PC-3 (cell line): Measurements from ENCODE around the gene COL4A3. TPM values are rescaled to one million over a fixed set of nuclear protein-coding genes. Genes with fewer than 3 reads are reported as not detected.

Source experiments
- ATAC-seq: fragments of 200-7000 bp; cut with Tn5 transposase; 2 replicates; pipeline ENCODE4 v1.9.1; 2020; ENCODE audit warnings: mild to moderate bottlenecking, moderate library complexity
- BruUV-seq: library from RNA; stranded (reverse); fragments of 400-500 nt; replicated peaks from 2 replicates; lab custom pipeline; 2021; lab: Mats Ljungman, UMichigan
- CTCF ChIA-PET: fragments of 300-600 bp; sonication (Branson Sonifier 250); formaldehyde crosslinking; loops from one replicate; lab custom pipeline; 2022; ENCODE audit warnings: antibody characterized with exemption; lab: Charles Lee
- POLR2A ChIA-PET: fragments of 300-600 bp; sonication (Branson Sonifier 250); formaldehyde crosslinking; loops from one replicate; lab custom pipeline; 2022; ENCODE audit warnings: antibody characterized with exemption; ENCODE audit not compliant: unreplicated experiment; lab: Charles Lee
- DNase-seq: peaks from one replicate; pipeline ENCODE4 v3.0.0-alpha.2; 2015
- H2AFZ ChIP-seq: fragments of 300-600 bp; sonication (generic); 2 replicates; pipeline ENCODE4 v1.6.0; 2016; ENCODE audit warnings: antibody characterized with exemption, low read length
- H3F3A ChIP-seq: fragments of 300-600 bp; sonication (generic); one replicate; pipeline ENCODE4 v1.6.0; 2017; ENCODE audit warnings: antibody characterized with exemption, low read length, control low read depth, mild to moderate bottlenecking; ENCODE audit not compliant: unreplicated experiment
- H3K27ac ChIP-seq: fragments of 300-600 bp; sonication (generic); 2 replicates; pipeline ENCODE4 v1.5.1; 2016; ENCODE audit warnings: mild to moderate bottlenecking, low read length
- H3K27me3 ChIP-seq: fragments of 300-600 bp; sonication (generic); 2 replicates; pipeline ENCODE4 v1.6.1; 2016; ENCODE audit warnings: low read length, mixed read lengths
- H3K36me3 ChIP-seq: fragments of 300-600 bp; sonication (generic); 2 replicates; pipeline ENCODE4 v1.6.1; 2016; ENCODE audit warnings: low read depth, mixed run types, low read length, mixed read lengths
- H3K4me1 ChIP-seq: fragments of 300-600 bp; sonication (generic); 2 replicates; pipeline ENCODE4 v1.5.1; 2016; ENCODE audit warnings: low read length; ENCODE audit not compliant: insufficient read depth
- H3K4me2 ChIP-seq: fragments of 300-600 bp; sonication (generic); 2 replicates; pipeline ENCODE4 v1.6.0; 2016; ENCODE audit warnings: low read length
- H3K4me3 ChIP-seq: fragments of 300-600 bp; sonication (generic); 2 replicates; pipeline ENCODE4 v1.5.1; 2016; ENCODE audit warnings: mild to moderate bottlenecking, low read length, mixed read lengths
- H3K79me2 ChIP-seq: fragments of 300-600 bp; sonication (generic); 2 replicates; pipeline ENCODE4 v1.6.1; 2017; ENCODE audit warnings: low read length, mixed read lengths
- H3K9ac ChIP-seq: fragments of 300-600 bp; sonication (generic); 2 replicates; pipeline ENCODE4 v1.6.0; 2016; ENCODE audit warnings: mild to moderate bottlenecking, low read length
- H3K9me2 ChIP-seq: fragments of 300-600 bp; sonication (generic); replicated peaks from 2 replicates; pipeline ENCODE4 v1.6.1; 2016; ENCODE audit warnings: mixed run types, low read length, mixed read lengths
- H3K9me3 ChIP-seq: fragments of 300-600 bp; sonication (generic); 2 replicates; pipeline ENCODE4 v1.6.1; 2016; ENCODE audit warnings: low read length, mixed read lengths
- H4K20me1 ChIP-seq: fragments of 300-600 bp; sonication (generic); 2 replicates; pipeline ENCODE4 v1.6.1; 2016; ENCODE audit warnings: low read length, mixed read lengths
- CTCF ChIP-seq: fragments of 300-600 bp; sonication (generic); conservative IDR thresholded peaks from 2 replicates; pipeline ENCODE4 v1.5.1; 2017; ENCODE audit warnings: antibody characterized with exemption, low read depth, mild to moderate bottlenecking, low read length
- EZH2 ChIP-seq: fragments of 300-600 bp; sonication (generic); IDR thresholded peaks from one replicate; pipeline ENCODE4 v1.6.1; 2017; ENCODE audit warnings: antibody characterized with exemption, mild to moderate bottlenecking, low read length; ENCODE audit not compliant: unreplicated experiment
- EZH2phosphoT487 ChIP-seq: fragments of 300-600 bp; sonication (generic); IDR thresholded peaks from 2 replicates; pipeline ENCODE4 v1.6.1; 2018; ENCODE audit warnings: mild to moderate bottlenecking, antibody characterized with exemption, low read length, borderline replicate concordance
- intact Hi-C: fragments of 100-400 bp; cut with micrococcal nuclease; formaldehyde crosslinking; loops from 2 replicates; pipeline ENCODE4 v1.9.0; 2023
- total RNA-seq: library from RNA; depleted of rRNA; stranded (reverse); fragments of >200 nt; gene quantifications from 2 replicates; pipeline ENCODE4 v1.2.3, GENCODE V29; 2014

Gene COL4A3
- total RNA-seq, 1 experiment from 2014 or later = 0.73 TPM

GRCh38 chr2:227123697-227124096 lies 40.7 kb upstream of the COL4A3 start:
- ChIA-PET POLR2A (no interaction called here), CTCF (no interaction called here)
- no peak for ATAC-seq
- Histone ChIP-seq H3K9me3 (no peaks in the 10 kb centered on the region), H4K20me1 (no peaks in the 10 kb centered on the region), H3K4me2 (no peak overlapping the region), H3F3A (no peaks in the 10 kb centered on the region), H2AFZ (no peak overlapping the region), H3K27me3 (no peaks in the 10 kb centered on the region), H3K79me2 (no peaks in the 10 kb centered on the region), H3K36me3 (no peaks in the 10 kb centered on the region), H3K4me1 (no peaks in the 10 kb centered on the region), H3K9me2 (no peaks in the 10 kb centered on the region), H3K27ac (no peak overlapping the region), H3K9ac (no peak overlapping the region), H3K4me3 (no peak overlapping the region)
- TF ChIP-seq EZH2phosphoT487 (no peak), EZH2 (no peak), CTCF (no peak)
- no TSS peak for BruUV-seq
- intact Hi-C loops = no loop called here
- no peak for DNase-seq

DNA sequence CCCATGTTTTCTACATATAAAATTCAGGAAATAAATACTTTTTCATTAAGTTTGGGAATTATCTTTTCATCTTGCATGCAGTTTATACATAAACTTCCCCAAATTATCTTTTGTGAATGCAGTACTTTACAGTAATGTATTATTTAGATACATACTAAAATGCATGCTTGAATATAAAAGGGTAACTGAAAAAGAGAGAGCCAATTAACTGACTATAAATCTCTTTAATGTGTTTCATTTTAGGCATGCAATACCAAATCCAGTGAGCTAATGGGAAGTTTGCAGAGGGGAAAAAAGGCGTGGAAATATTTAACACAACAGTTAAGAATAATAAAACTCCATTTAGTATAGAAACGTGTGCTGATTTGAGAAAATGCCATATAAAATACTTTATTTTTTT lies 39.6 kb upstream of the COL4A3 start:
- no peak overlapping the region for H3K27ac ChIP-seq
- intact Hi-C loops = no loop called here
- BruUV-seq = no TSS peak

More for the DNA sequence above, 39.6 kb upstream of the COL4A3 start:
- no peaks in the 10 kb centered on the region for H3F3A ChIP-seq
- H3K4me3 ChIP-seq = no peak overlapping the region
- H3K9ac ChIP-seq = no peak overlapping the region
- no peak for ATAC-seq
- ChIA-PET POLR2A (no interaction called here), CTCF (no interaction called here)
- no peaks in the 10 kb centered on the region for H3K4me1 ChIP-seq
- H2AFZ ChIP-seq = no peak overlapping the region
- no peaks in the 10 kb centered on the region for H3K9me2 ChIP-seq
- DNase-seq = no peak
- H4K20me1 ChIP-seq = no peaks in the 10 kb centered on the region
- H3K4me2 ChIP-seq = no peak overlapping the region
- no peaks in the 10 kb centered on the region for H3K9me3 ChIP-seq
- H3K27me3 ChIP-seq = no peaks in the 10 kb centered on the region
- H3K79me2 ChIP-seq = no peaks in the 10 kb centered on the region
- no peaks in the 10 kb centered on the region for H3K36me3 ChIP-seq
- TF ChIP-seq CTCF = no peak
- TF ChIP-seq EZH2phosphoT487 = no peak
- no peak for TF ChIP-seq EZH2
